Epithelial cell of proximal tubule (primary cell): ENCODE measurements around the gene CRYGD. TPM values are rescaled to one million over a fixed set of nuclear protein-coding genes. Genes with fewer than 3 reads are reported as not detected.
"Not testable (repeated sequence)": the region's sequence is repeated elsewhere in the genome, so short reads cannot be mapped to it uniquely, and the experiment has no call there.

Experiments
- DNase-seq: peaks from one replicate; pipeline ENCODE4 v3.0.0-alpha.2; 2011; ENCODE audit warnings: low read depth
- H3K4me3 ChIP-seq: 2 replicates; pipeline ENCODE4 v1.5.1; 2011; ENCODE audit warnings: low read depth, mild to moderate bottlenecking, low read length
- total RNA-seq: library from RNA; depleted of rRNA; stranded (reverse); fragments of >200 nt; gene quantifications from 2 replicates; pipeline ENCODE4 v1.2.3, GENCODE V29; 2015
- TF ChIP-seq, protein P1 (sequence below): conservative IDR thresholded peaks from 2 replicates; pipeline ENCODE4 v1.5.1; 2012; ENCODE audit warnings: low read depth, mild to moderate bottlenecking, low read length

Gene CRYGD
- total RNA-seq, 1 donor from 2014 or later = not detected

DNA sequence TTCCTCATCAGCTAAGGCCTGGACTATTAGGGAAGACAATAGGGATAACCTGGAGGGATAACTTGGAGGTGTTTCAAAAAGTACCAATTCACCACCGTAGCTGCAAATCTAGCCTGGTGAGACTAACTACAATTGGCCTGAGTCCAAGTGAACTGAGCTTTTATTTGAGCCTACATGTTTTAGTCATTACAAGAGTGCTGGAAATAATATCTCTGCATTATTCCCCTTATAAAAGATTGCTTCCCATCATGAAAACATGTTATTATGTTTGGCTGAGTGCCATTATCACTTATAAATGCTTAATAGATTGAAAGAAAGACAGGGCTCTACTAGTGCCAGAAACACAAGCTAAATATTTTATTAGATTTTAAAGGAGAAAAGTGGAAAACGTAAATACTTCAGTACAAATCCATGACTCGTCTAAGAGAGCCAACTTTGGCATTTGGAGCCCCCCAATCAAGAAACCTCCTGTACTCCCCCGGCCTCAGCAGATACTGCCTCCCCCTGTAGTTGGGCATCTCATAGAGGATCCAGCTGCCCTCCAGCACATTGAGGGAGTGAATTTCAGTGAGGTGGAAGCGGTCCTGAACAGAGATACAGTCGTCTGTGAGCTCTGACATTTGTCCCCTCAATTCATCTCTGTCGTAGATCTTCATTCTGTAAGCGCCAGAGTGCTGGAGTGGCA lies 18.1 kb upstream of the CRYGD start:
- TF ChIP-seq, protein P1, sequence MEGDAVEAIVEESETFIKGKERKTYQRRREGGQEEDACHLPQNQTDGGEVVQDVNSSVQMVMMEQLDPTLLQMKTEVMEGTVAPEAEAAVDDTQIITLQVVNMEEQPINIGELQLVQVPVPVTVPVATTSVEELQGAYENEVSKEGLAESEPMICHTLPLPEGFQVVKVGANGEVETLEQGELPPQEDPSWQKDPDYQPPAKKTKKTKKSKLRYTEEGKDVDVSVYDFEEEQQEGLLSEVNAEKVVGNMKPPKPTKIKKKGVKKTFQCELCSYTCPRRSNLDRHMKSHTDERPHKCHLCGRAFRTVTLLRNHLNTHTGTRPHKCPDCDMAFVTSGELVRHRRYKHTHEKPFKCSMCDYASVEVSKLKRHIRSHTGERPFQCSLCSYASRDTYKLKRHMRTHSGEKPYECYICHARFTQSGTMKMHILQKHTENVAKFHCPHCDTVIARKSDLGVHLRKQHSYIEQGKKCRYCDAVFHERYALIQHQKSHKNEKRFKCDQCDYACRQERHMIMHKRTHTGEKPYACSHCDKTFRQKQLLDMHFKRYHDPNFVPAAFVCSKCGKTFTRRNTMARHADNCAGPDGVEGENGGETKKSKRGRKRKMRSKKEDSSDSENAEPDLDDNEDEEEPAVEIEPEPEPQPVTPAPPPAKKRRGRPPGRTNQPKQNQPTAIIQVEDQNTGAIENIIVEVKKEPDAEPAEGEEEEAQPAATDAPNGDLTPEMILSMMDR = no peak
- DNase-seq = no peak
- H3K4me3 ChIP-seq = no peak overlapping the region

DNA sequence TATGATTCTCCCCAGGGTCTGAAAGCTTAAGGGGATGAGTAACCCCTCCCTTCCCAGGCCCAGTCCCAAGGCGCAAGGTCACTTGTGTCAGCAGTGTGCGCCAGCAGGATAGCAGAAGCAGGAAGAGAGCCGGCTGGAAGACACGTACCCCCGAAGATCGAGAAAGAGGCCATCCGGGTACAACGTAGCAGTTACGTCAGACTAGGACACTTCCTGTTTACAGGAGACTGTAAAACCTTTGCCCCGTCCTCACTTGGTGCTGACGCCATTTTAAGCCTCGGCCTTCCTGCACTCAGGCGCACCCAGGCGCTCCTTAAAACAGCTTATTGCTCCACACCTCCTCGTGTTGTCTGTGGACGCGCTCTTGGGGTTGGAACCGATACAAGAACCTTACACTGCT lies 15.1 kb upstream of the CRYGD start:
- TF ChIP-seq, protein P1 = no peak
- no peak for DNase-seq

DNA sequence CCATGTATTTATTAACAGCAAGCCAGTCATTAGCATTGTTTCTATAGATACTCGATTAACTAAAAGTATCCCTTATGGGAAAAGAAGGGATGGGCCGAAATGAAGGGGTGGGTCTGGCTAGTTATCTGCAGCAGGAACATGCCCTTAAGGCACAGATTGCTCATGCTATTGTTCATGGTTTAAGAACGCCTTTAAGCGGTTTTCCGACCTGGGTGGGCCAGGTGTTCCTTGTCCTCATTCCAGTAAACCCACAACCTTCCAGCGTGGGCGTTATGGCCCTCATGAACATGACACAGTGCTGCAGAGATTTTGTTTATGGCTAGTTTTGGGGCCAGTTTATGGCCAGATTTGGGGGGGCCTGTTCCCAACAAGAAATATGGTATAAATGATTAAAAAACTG lies 14.0 kb upstream of the CRYGD start:
- not testable (repeated sequence) for H3K4me3 ChIP-seq, DNase-seq

More for the DNA sequence above, 15.1 kb upstream of the CRYGD start:
- H3K4me3 ChIP-seq = no peak overlapping the region

DNA sequence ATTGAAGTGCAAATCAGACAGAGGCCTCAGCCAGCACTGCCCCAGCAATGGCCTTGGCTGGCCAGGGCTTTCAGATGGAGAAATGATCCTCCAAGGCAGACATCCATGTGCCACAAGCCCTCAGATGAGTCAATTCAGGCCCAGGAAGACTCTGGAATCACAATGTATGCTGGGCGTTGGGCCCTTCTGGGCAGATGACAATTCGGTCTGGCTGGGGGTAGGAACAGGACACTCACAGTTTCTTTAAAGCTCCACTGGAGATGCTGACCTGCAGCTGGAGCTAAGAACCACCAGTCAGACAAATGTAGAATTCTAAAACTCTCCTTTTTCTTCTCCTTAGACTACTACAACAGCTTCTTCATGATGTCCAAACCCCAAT lies 12.4 kb upstream of the CRYGD start:
- TF ChIP-seq, protein P1 = no peak
- no peak for DNase-seq
- no peak overlapping the region for H3K4me3 ChIP-seq

DNA sequence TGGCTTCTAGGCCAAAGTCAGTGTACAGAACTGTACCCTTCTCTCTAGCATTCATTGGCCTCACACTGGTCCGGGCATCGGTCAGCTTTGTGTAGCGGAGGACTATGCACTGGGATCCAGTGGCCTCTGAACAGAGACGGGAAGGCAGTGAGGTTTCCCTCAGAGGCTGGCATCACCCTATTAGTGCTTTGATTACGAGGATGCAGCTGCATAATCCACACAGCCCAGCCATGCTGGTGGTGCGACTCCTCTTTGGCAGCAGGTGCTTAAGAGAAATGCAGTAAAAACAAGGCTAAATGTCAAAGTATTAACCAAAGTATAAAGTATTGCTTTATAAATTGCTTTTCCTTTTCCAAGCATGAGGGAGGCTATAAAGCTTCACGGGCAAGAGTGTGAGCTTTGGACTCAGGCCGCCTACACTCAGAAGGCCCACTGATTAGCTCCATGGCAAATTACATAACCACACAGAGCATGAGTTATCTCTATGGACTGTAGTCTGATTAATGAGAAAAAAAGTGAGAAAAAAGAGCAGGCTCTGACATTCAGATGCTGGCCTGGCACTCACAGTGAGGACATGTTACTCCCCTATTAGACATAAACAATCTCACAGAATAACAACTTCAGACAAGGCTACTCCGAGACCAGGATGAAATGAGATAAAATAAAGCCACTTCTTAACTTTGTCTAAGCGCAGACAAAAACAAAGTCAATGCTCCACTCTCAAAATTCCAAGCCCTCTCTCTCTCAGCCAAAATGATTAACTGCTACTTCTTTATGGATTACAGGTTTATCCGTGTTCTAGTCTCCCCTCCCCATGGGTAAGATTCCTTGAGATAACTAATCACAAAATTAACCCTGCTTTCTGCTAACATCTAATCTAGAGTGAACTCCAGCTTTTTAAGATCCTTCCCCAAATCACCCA lies 11.7 kb upstream of the CRYGD start:
- no peak for DNase-seq
- TF ChIP-seq, protein P1 = no peak
- H3K4me3 ChIP-seq = no peak overlapping the region

DNA sequence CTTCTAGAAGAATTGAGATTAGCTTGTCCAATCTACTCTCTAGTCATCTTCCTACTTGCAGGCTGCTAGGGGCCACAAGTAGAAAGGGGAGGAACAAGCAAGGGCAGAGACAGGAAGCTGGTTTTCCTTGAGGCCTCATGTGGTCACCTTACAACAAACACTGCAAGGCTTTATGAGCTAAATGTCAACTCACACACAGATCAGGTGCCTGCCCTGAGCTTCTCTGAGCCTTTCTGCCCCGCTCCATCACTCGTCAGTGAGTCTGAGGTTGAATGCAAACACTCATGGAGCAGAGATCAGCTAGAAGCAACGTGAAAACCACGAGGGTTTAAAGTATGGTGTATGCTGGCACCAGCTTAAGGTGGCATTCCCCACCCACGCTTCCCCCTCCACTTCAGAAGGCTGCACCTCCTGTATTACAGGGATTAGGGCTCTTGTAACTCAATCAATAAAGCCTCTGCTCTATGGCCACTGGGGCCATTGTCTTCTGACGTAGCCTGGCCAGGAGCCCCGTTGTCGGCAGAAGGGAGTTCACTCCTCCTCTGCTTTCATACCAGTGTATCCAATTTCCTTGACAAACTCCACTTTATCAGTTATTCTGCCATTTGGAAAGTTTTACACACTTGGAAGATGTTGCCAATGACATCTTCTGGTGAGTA lies 10.7 kb upstream of the CRYGD start:
- TF ChIP-seq, protein P1 = no peak
- H3K4me3 ChIP-seq = no peak overlapping the region
- no peak for DNase-seq

DNA sequence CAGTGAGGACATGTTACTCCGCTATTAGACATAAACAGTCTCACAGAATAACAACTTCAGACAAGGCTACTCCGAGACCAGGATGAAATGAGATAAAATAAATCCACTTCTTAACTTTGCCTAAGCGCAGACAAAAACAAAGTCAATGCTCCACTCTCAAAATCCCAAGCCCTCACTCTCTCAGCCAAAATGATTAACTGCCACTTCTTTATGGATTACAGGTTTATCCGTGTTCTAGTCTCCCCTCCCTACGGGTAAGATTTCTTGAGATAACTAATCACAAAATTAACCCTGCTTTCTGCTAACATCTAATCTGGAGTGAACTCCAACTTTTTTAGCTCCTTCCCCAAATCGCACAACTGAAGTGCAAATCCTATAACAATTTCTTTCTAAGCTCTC lies 6.4 kb upstream of the CRYGD start:
- no peak overlapping the region for H3K4me3 ChIP-seq
- no peak for DNase-seq
- TF ChIP-seq, protein P1 = no peak
